GM06990 (cell line): Measurements from ENCODE around the gene PGC.

Experiments used
- DNase-seq: peaks from one replicate; pipeline ENCODE4 v3.0.0-alpha.2; 2011; ENCODE audit not compliant: insufficient read length; ENCODE audit errors: extremely low read depth
- H3K27me3 ChIP-seq: replicated peaks from 2 replicates; pipeline ENCODE4 v1.6.0; 2011; ENCODE audit warnings: low read length; ENCODE audit not compliant: control insufficient read depth, insufficient read depth
- H3K36me3 ChIP-seq: 2 replicates; pipeline ENCODE4 v1.5.1; 2011; ENCODE audit warnings: low read length; ENCODE audit not compliant: control insufficient read depth, insufficient read depth
- H3K4me3 ChIP-seq: replicated peaks from 2 replicates; pipeline ENCODE4 v1.5.1; 2011; ENCODE audit warnings: low read depth, mild to moderate bottlenecking, control low read depth, low read length
- CTCF ChIP-seq: IDR thresholded peaks from 2 replicates; pipeline ENCODE4 v1.5.1; 2011; ENCODE audit warnings: low read length, control low read depth, mild to moderate bottlenecking, inconsistent platforms; ENCODE audit not compliant: insufficient read depth, poor library complexity, severe bottlenecking

The PGC gene

GRCh38 chr6:41692730-41693129, 54.5 kb downstream of the PGC start:
- Histone ChIP-seq H3K36me3 (peaks cover 41% of the 10 kb centered on the region), H3K4me3 (no peak overlapping the region), H3K27me3 (no peaks in the 10 kb centered on the region)
- TF ChIP-seq CTCF: no peak
- no peak for DNase-seq

- Histone ChIP-seq H3K36me3 (peaks cover 46% of the 10 kb centered on the region), H3K27me3 (no peaks in the 10 kb centered on the region), H3K4me3 (no peak overlapping the region)
- TF ChIP-seq CTCF: no peak
- no peak for DNase-seq
Measured at GRCh38 chr6:41692080-41692675, 55.0 kb downstream of the PGC start.

DNA sequence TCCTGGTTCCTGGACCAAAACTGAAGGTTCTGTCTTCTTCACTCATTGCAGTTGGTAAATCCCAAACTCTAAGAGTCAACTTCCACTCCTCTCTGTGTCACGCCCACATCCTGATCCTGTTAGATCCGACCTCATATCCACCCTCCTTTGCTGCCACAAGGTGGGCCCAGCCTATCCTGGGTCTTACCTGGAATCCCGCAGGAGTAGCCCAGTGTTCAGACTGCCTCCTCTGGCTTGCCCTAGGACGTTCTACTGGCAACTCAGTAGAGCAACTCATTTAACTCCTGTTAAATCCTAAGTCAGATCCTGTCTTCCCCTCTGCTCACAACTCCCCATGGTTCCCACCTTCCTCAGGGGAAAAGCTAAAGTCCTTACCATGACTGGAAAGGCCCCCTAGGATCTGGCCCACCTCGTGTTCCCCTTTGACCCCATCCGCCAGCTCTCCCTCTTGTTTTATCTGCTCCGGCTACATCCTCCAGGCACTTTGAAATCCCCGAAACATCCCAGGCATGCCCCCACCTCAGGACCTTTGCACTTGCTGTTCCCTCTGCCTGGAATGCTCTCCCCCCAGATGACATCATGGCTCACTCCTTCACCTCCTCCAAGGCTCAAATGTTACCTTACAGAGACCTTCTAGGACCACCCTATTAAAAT, 55.6 kb downstream of the PGC start:
- H3K4me3 ChIP-seq: no peak overlapping the region
- no peaks in the 10 kb centered on the region for H3K27me3 ChIP-seq
- peaks cover 48% of the 10 kb centered on the region for H3K36me3 ChIP-seq
- TF ChIP-seq CTCF: no peak
- DNase-seq: no peak

DNA sequence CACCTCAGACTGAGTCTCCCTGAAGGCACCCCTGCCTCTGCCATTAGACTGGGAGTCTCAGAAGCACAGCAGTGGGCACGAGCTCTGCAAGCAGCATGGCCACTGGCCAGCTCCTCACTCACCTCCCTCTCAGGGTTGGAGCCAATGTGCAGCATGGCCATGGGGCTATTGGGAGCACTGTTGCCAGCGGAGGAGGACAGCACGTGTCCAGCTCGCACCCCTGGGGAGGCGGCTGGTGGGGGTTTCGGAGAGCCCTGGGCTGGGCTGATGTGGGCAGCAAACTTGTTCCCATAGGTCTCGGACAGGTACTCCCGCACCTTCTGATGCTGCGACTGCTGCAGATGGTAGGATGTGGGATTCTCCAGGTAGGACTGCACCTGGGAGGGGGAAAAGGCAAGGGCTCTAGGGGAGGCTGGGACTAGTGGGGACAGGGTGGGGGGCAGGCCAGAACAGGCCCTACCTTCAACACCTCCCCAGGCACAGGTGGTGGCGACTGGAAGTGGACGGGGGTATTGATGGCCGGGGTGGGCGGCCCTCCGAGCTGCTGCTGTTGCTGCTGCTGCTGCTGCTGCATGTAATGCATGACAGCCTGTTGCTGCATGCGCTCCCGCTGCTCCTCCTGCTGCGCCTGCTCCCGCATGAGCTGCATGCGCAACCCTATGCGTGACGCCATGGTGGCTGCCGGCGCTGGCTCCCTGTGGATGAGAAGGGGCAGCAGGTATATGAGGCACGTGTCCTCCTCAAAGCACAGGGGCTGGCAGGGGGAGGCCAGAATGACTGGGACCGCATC, 56.5 kb downstream of the PGC start:
- DNase-seq: no peak
- TF ChIP-seq CTCF: no peak
- peaks cover 50% of the 10 kb centered on the region for H3K36me3 ChIP-seq
- no peaks in the 10 kb centered on the region for H3K27me3 ChIP-seq
- H3K4me3 ChIP-seq: no peak overlapping the region

DNA sequence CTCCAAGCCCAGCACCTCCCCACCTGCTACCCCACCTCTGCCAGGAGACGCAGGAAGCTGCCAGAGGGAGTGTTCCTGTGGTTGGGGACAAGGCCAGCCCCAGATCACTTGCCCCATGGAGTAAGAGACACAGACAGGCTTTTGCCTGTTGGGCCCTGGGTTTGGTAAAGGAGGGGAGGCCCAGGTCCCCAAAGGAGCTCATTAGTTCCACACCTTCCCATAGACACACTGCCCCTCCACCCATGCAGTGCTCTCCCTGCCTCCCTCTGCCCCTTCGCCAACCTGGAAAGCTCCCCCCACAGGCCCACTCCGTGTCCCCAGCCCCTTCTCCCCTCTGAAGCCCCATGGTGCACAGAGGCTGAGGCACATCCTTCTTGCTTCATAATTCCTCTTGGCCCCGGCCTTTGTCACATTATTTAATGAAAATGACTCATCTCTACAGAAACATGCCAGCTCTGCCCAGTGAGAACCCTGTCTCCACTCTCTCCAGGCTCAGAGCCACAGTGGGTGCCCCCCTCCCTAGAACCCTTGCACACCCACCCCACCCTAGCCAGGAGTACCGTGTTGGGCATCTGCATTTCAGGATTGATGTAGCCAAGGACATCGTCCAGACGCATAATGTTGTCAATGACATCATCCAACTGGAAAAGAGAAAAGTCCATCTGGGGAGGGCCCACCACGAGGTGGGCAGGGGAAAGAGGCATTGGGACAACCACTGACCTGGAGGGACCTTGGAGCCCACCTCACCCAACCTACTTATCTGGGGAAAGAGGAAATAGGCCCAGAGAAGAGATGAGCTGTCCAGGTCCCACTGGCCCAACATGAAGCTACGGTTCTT, 57.8 kb downstream of the PGC start:
- H3K27me3 ChIP-seq: no peaks in the 10 kb centered on the region
- DNase-seq: no peak
- TF ChIP-seq CTCF: no peak
- H3K4me3 ChIP-seq: no peak overlapping the region
- peaks cover 58% of the 10 kb centered on the region for H3K36me3 ChIP-seq
